ENCODE measurements around the gene AKAP6. TPM values are rescaled to one million over a fixed set of nuclear protein-coding genes. Genes with fewer than 3 reads are reported as not detected.

Gene AKAP6
- total RNA-seq, 1 experiment from 2014 or later: 1.1 TPM

DNA sequence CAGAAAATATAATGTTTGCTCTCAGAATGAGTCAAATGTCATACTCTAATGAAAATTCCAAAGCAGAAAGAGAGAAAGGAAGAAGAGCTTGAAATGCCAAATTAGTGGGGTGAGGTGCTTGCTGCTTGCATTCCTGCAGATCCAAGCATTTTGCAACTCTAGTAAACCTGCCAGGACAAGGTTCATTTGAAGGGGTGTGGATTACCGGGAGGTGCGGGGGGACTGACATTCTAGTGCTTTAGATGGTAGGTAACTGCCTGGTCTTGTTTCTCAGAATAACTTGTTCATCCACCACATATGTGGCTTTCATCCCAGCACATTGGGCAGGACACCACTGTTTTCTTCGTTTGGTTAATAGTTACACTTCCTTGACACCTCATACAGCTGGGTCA, 144.4 kb downstream of the AKAP6 start:
- no peaks in the 10 kb centered on the region for H3K9me3 ChIP-seq (ENCODE audit: control insufficient read depth, low read depth, low read length)
- no peak overlapping the region for H3T11ph ChIP-seq (ENCODE audit: low read length)
- no peaks in the 10 kb centered on the region for H3K79me1 ChIP-seq (ENCODE audit: insufficient read depth, low read depth, low read length, poor library complexity, severe bottlenecking)
- H2BK120ac ChIP-seq (ENCODE audit: low read depth, low read length, poor library complexity, severe bottlenecking): no peak overlapping the region
- H3K4me2 ChIP-seq (ENCODE audit: insufficient read depth, insufficient read length, low read length): no peak overlapping the region
- no CpG with 5 or more reads among the region's 3 CpGs for WGBS (ENCODE audit: extremely low coverage, insufficient read length, low lambda C conversion rate)
- no peak overlapping the region for H3K4me3 Mint-ChIP-seq
- H2BK12ac ChIP-seq (ENCODE audit: insufficient read length, low read depth, low read length): no peak overlapping the region
- H3K4me1 ChIP-seq (ENCODE audit: insufficient read depth, low read length): peaks cover 5% of the 10 kb centered on the region; the same call in 1 of the 2 replicates
- H2BK15ac ChIP-seq (ENCODE audit: low read depth, low read length): no peak overlapping the region
- peak overlapping the region in 2 of 3 experiments; percentile 9 to 84; a peak in 3 of 7 replicates for H3K27ac Mint-ChIP-seq
- H4K8ac ChIP-seq (replicated peaks; ENCODE audit: insufficient read length, low read depth, low read length): no peak overlapping the region
- no peak overlapping the region for H3K4ac ChIP-seq (ENCODE audit: low read depth, low read length)
- H3K27me3 ChIP-seq (ENCODE audit: insufficient read depth, low read length): no peaks in the 10 kb centered on the region
- no peak overlapping the region for H3K27ac ChIP-seq (ENCODE audit: insufficient read length, low read depth, low read length)
- no peaks in the 10 kb centered on the region for H3K36me3 Mint-ChIP-seq (ENCODE audit: insufficient read depth in 1 of 3, low read depth in 3 of 3)
- no peak overlapping the region for H2BK20ac ChIP-seq (ENCODE audit: low read depth, low read length, poor library complexity, severe bottlenecking)
- H2AFZ ChIP-seq (ENCODE audit: low read length): no peak overlapping the region
- no peak overlapping the region for H3K9ac ChIP-seq (ENCODE audit: extremely low read depth, insufficient read length, low read length)
- H4K20me1 ChIP-seq (ENCODE audit: control insufficient read depth, insufficient read depth, insufficient read length): no peaks in the 10 kb centered on the region
- no peaks in the 10 kb centered on the region for H3K9me3 Mint-ChIP-seq
- H2AK5ac ChIP-seq (ENCODE audit: insufficient read length, low read length): no peak overlapping the region
- no peak overlapping the region for H4K91ac ChIP-seq (ENCODE audit: insufficient read length, low read depth, low read length)
- H3K56ac ChIP-seq (ENCODE audit: insufficient read length, low read depth, low read length): no peak overlapping the region
- no peak for DNase-seq
- H4K5ac ChIP-seq (ENCODE audit: insufficient read length, low read depth, low read length): no peak overlapping the region
- H3K18ac ChIP-seq (ENCODE audit: insufficient read length, low read depth, low read length): no peak overlapping the region
- H3K23ac ChIP-seq (ENCODE audit: insufficient read length, low read depth, low read length): no peak overlapping the region
- peaks cover 27 to 28% of the 10 kb centered on the region in 2 experiments for H3K4me1 Mint-ChIP-seq
- TF ChIP-seq, protein P1, sequence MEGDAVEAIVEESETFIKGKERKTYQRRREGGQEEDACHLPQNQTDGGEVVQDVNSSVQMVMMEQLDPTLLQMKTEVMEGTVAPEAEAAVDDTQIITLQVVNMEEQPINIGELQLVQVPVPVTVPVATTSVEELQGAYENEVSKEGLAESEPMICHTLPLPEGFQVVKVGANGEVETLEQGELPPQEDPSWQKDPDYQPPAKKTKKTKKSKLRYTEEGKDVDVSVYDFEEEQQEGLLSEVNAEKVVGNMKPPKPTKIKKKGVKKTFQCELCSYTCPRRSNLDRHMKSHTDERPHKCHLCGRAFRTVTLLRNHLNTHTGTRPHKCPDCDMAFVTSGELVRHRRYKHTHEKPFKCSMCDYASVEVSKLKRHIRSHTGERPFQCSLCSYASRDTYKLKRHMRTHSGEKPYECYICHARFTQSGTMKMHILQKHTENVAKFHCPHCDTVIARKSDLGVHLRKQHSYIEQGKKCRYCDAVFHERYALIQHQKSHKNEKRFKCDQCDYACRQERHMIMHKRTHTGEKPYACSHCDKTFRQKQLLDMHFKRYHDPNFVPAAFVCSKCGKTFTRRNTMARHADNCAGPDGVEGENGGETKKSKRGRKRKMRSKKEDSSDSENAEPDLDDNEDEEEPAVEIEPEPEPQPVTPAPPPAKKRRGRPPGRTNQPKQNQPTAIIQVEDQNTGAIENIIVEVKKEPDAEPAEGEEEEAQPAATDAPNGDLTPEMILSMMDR (conservative IDR thresholded peaks at IDR 0.05): no peak
- H3K14ac ChIP-seq (ENCODE audit: insufficient read depth, low read length): no peak overlapping the region
- no peaks in the 10 kb centered on the region for H3K23me2 ChIP-seq (ENCODE audit: insufficient read length, low read depth, low read length, poor library complexity, severe bottlenecking)
- no peak overlapping the region for H2BK5ac ChIP-seq (ENCODE audit: insufficient read length, low read length)
- no peaks in the 10 kb centered on the region for H3K79me2 ChIP-seq (ENCODE audit: insufficient read depth, low read length)
- H3K27me3 Mint-ChIP-seq (ENCODE audit: low read depth): no peaks in the 10 kb centered on the region

Measured in H9 (cell line).